Measurements from ENCODE around the gene TDP1.

TDP1 gene

DNA sequence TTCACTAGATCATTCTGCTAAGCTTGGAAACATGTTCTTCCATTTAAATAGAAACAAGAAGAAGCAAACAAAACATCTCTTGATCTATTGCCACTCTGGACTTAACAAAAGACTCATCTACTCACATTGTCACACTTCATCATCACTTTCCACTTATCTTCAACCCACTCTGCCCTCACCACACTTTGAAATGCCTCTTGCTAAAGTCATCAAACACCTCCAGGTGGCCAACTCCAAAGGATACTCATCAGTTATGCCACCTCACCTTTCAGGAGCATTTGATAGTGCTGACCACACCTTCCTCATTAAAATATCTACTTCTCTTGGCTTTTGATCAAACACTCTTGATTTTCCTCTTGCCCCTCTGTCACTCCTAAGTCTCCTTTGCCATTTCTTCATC lies 8.4 kb upstream of the TDP1 start:
- DNase-seq: no peak

DNA sequence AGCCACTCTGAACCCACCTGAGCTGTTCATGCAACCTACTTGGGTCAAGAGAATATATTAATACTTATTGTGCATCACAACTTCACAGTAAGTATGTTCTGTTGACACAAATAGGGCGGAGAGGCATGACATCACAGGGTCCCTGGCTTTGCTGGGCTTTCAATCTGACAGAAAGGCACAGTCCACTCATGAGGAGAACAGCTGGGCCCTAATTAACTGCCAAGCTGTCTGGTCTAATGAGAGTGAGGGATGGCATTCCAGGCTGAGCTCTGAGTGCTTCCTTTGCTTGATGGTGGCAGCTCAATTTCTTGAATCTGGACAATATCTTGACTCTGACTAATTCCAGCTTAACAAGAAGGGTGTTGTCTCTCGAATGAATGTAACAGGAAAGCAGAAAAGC lies 3.2 kb upstream of the TDP1 start:
- peak; percentile 43 for DNase-seq

DNA sequence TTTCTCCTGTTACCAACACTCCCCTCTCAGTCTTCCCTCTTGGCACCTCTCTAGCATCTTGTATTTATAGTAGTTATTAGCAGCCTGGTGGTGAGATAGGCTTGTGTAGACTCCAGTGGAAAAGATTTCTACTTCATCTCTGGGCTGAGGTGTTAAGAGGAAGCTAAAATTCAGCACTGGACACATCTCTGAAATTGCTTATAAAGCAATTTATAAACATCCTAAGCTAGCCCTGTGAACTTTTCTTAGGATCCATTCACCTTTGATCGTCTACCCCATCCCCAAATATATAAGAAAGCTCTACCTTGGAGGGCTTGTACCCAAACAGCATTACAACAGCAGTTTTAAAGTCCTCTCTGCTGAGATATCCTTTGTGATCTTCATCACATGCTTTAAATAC lies 2.1 kb upstream of the TDP1 start:
- no peak for DNase-seq

DNA sequence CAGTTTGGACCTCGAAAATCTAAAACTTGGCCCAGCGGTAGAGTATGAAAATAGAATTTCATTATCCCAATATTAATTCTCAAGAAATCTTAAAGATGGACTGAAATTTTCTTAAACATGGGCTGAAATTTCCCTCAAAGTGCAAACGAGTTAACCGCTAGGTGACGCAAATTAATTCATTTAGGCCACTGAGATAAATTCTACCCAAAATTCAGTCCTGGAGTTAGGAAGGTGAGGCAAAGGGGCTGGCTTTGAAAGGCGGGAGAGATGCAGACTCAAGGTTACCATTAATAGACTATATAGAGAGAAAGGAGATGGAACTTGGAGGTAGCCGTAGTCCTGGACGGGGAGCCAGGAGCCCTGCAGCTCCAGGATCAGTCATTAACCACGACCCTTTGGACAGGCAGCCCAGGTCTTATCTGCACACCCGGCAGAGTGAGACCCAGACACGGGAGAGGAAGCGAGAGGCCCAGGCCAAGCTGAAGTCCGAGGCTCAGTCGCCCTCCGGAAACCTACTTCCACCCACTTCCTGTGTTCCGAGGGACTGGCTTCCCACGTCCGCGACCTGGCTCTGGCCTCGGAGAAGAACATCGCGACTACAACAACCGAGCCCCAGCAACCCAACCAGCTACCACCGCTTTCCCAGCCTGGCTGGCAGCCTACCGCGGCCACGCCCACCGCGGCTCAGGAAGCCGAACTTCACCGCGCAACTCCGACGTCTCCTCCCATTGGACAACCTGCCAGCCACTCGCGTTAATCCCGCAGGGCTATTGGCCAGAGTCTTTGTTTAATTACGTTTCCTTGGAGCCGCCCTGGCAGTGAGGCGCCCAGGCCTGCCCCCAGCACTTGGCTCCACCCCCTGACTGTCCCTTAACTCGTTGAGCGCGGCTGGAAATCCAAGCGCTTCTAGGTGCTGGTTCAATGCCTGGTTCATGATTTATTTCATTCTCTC lies 1.4 kb upstream of the TDP1 start, which contains the start of gene EFCAB11:
EFCAB11 (minus strand) TSS at position 661 of the 952 bp plus-strand sequence; CDS start at position 591, 70 bp downstream.
- DNase-seq: peak; percentile 97

DNA sequence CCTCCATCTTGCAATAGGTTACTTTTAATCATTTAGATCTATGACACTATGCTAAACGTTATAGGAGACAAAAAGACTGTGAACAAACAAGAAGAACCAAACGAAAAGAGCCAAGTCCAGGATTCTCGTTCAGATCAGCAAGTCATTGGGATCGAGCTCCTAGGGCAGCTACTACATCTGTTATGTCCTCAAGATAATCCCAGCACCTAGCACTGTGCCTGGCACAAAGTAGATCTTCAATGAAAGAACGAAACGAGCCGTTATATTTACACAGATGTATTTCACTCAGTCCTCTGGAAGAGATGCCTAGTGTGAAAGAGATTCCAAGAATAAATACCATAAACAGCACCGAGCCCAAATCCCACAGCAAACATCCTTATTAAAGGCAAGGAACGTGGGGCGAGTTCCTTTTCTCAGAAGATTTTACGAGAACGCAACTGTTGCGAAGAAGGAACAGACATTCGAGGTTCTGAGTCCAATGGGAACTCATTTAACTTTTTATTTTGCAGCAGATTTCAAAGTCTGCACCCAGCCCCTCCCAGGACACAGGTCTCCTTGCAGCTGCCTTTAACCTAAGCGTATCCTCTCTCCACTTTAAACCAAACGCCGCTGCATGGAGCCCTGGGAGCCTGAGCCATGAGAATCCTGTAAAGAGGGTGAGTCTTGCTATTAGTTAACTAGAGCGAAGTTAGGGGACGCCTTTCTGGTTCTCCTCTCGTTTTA lies 544 bp upstream of the TDP1 start:
- DNase-seq: no peak

DNA sequence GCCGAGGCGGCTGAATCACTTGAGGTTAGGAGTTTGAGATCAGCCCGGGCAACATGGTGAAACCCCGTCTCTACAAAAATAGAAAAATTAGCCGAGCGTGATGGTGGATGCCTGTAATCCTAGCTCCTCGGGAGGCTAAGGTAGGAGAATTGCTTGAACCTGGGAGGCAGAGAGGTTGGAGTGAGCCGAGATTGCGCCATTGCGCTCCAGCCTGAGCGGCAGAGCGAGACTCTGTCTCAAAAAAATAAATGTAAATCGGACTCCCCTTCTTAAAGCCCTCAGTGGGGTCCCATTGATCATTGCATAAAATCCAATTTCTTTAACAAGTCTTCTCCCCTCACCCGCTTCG lies 908 bp downstream of the TDP1 start:
- DNase-seq: no peak

DNA sequence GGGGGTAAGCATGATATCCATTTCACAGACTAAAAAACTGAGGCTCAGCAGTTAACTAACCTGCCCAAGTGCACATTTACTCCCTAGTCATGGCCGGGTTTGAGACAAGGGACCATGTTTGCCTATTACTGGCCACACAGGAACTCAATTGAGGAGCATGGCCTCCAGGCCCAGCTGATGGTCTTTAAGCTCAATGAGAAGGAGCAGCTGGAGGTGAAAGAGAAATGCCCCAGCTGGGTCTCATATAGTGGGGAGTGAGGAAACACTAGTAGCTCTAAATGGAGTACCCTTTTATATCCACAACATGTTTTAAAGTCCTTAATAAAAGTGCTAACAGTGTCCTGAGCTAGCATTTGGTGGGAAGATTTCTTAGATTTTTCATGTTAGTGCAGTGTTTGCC lies 1.6 kb downstream of the TDP1 start:
- DNase-seq: no peak

DNA sequence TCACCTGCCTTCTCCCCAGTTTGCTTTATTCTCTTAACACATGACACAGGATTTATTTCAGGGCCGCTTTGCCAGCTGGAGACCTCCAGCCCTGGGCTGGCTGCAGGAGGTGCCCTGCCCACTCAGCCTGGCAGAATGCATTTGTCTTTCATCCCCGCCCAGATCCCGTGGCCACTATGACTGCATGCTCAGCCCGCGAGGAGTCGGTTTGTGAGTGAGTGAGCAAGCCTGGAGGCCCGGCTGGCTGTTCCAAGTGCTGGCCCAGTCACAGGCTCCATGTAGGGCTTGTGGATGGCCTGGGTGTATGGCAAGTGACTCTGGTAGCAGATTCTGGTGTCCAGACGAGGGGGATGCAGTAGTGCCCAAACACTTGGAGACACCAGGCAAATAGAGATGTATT lies 2.1 kb downstream of the TDP1 start:
- DNase-seq: no peak

DNA sequence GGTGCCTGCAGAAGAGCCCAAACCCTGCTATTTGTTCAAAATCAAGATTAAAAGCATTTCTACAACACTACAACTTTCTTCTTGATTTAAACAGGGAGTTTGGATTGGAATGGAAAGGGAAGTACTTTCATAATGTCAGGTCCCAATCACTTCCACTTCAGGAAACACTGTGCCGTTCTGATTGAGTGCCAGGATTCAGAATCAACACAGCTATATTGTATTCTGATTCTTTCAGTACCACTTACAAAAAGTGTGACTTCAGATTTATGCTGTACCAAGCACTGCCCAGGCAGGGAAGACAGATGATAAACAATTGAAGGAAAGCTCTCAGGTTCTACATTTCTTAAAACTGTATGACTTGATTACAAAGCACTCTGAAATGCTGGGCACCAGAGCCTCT lies 3.2 kb downstream of the TDP1 start:
- DNase-seq: no peak

DNA sequence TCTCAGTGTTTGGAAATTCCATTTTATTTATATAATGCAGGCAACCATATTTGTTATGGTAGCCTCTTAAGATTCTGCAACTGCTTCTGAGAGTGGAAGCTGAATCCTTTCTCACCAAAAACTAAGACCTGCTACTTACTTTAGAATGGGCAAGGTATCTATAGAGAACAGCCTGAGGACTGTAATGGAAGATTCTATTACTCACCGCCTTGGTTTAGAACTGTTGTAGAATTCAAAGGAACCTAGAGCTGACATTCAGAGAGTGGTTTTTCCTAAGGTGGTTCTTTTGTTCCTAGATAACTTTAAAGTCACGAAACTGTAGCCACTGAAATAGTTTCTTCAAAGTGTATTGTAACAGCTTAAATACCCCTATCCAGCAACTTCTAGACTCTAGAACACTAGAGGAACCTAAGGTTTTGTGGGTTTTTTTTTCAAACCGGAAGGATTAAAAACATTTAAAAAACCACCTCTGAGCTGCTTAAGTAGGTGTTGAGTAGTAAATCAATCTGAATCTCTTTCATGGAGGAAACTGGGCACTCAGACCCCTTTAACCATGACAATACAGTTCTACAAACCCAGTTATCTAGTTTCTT lies 4.2 kb downstream of the TDP1 start:
- no peak for DNase-seq

DNA sequence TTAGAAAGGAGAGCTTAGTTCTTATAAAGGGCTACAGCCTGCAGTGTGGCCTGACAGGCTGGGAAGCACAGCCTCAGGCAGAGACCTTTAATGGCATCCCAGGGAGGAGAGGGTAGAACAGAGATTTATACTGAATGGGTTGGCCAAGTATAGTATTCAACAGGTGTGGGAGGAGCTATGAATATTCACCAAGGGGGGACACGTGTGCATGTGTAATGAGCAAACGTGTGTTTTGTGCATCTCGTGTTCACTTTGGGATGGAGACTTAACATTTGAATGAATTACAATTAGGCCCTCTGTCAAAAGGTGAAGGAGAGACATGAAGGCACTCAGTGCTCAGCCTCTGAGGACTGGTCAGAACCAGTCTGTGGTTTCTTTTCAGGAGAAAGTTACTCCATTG lies 5.2 kb downstream of the TDP1 start:
- DNase-seq: no peak

DNA sequence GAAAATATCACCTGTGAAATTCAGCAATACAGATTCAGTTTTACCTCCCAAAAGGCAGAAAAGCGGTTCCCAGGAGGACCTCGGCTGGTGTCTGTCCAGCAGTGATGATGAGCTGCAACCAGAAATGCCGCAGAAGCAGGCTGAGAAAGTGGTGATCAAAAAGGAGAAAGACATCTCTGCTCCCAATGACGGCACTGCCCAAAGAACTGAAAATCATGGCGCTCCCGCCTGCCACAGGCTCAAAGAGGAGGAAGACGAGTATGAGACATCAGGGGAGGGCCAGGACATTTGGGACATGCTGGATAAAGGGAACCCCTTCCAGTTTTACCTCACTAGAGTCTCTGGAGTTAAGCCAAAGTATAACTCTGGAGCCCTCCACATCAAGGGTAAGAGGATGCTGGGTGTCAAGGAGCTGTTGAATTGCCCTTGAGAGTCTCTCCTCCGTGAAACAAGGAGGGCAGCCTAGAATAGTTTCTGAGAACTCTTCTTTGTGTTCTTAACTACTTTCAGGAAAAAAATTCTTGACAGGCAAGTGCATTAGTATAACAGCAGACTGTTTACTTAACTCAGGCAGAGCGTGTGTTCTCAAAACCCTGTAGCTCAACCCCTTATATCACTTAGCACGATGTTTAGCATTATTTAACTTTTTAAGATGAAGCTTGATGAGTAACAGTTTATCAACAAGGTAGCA lies 7.7 kb downstream of the TDP1 start:
- no peak for DNase-seq

DNA sequence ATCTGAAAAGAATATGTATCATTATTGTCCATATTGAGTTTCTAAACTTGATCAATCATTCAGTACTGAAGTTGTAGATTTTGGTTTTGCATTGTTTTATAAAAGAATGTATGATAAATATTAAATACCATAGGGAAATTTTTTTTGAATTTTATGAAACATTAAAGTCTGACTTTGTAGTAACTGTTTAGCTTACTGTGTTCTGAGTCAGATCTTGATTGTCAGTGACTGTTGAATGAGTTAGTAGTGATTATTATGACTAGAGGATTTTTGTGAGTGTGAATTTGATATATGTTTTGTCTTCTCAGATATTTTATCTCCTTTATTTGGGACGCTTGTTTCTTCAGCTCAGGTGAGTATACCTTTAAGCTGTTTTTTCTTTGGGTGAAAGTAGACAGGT lies 10.1 kb downstream of the TDP1 start:
- DNase-seq: no peak

DNA sequence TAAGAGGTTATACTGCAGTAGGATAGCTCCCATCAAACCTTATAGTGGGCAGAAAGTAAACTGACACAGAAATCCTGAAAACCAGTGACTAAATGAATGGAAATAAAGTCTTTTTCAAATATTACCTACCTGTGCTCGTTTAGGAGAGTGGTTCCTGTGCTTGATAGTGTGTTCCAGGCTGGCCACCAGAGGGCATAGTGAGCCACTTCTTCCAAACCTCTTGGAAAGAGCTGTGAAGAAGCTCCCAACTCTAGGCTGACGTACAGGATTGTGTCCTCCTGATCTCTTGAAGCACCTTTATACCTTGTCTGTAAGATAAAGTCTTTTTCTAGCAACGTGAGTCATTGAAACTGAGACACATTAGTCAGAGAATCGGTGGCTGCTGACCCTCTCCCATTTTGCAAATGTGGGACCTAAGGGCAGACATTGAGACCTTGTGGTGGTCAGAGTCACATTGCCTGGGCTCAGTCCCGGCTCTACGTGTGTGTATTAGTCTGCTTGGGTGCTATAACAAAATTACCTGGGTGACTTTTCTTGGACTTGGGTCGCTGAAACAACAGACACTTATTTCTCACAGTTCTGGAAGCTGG lies 17.6 kb downstream of the TDP1 start:
- peak; percentile 55 for DNase-seq

DNA sequence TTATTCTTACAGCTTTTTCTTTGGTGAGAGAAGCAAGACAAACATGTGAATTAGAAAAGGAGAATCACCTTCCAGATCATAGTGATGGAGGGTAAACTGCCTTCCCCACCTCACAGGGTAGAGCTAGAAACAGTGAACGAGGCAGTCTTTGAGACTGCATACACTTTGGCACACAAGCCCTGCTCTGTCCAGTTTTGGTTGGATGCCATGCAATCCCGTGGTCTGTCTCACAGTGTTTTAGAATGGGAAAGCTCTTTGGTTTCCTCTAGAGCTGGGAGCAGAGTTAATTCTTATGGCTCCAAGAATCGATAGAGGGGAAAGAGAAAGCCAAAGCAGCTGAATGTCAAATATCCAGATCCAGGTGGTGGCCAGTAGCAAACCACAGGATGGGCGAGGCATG lies 21.9 kb downstream of the TDP1 start:
- DNase-seq: no peak

DNA sequence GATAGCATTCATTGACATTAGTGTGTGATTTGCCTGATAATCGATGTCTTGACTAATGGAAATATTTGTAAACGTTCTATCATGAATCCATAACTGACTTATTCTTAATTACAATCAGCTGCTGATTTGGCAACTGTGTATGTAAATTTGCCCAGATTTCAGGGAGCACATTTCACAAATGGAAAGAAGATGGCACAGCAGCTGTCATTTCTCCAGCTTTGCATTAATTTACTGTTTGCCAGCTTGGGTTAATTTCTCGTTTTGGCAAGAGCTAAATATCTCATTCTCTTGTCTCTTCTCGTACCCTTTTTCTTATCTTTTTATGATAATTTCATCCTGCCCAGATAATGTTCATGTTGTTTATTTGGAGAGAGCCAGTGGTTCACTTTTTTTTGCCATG lies 22.9 kb downstream of the TDP1 start:
- DNase-seq: no peak

DNA sequence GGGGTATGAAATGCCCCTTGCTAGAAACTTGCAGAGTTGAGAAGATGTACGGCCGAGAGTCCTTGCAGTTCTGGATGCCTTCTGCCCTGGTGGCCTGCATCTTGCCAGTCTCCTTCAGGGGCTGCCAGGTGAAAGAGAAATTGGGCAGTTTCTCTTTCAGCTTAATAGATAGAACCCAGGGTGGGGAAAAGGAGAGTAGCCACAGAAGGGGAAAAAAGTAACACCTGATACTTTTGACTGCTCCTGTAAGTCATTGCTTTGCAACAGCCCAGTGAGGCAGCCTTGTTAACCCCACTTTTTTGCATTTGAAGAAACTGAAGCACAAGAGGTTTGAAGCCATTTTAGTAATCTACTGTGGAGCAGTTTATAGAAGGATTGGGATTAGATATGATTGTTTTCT lies 27.6 kb downstream of the TDP1 start:
- DNase-seq: no peak

DNA sequence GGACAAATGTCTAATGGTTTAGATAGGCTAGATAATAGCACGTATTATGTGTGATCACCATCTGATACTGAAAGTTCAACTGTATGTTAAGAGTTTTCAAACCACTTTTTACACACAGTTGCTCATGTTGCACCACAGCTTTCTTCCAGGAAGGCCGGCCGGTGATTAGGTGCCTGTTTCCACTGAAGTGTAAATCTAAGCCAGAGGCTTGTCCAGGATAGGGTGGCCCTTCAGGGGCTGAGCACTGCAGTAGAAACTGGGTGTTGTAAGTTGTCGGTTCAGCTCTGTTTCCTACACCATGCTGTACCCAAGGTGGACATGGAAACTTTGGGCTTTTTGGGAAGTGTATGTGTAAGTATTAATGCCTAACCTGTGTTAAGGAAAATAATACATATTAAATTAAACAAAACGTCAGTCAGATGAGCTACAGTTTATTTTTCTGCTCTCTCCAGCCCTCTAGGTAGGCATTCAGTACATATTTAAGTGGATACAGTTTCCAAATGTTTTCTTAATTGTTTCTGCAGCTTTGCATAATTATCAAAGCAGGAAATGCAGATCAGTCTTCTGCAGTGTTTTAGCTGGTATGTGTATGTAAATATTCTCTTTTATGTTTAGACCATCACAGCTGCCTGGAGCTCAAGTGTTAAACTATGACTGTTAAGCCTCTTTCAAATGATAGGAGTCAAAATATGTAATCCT lies 30.9 kb downstream of the TDP1 start:
- no peak for DNase-seq

DNA sequence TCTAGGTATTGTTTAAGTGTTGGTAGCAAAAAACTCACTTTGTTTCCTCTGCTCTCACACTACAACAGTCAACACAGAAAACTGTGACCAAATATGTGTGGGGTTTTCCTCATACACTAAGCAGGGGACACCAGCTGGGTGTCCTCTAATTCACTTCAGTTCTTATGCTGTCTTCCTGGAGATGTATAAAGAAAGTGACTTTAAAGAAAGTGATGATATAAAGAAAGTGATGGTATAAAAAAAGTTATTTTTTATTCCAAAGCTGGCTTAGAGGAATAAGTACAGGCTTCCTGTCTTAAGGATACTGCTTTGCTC lies 31.4 kb downstream of the TDP1 start:
- DNase-seq: no peak

DNA sequence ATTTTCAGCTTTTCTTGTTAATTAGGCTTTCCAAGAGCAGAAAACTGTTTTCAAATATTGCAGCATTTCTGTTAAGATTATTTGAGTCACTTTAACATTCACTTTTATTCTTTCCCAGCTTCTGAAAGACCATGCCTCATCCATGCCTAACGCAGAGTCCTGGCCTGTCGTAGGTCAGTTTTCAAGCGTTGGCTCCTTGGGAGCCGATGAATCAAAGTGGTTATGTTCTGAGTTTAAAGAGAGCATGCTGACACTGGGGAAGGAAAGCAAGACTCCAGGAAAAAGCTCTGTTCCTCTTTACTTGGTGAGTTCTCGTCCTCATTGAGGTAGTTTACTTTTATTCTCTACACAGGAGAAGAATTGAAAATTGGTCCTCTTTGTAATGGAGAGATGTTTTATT lies 33.1 kb downstream of the TDP1 start:
- DNase-seq: no peak

DNA sequence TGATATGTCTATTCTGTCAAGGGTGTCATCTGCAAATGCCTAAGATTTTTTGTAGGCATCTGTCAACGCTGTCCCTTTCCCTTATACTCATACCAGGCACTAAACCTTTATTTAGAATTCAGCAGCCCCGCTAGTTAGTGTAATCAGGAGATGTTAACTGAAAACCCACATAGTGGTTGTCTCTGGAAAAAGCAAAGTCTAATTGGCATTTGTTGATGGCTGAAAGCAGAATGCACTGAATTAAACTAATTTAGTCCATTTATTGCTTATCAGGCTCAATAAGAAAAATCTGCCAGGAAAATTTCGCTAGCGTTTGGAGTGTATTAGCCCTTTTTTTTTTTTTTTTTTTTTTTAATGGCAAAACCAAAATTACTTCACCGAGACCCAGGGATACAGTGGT lies 34.5 kb downstream of the TDP1 start:
- no peak for DNase-seq

DNA sequence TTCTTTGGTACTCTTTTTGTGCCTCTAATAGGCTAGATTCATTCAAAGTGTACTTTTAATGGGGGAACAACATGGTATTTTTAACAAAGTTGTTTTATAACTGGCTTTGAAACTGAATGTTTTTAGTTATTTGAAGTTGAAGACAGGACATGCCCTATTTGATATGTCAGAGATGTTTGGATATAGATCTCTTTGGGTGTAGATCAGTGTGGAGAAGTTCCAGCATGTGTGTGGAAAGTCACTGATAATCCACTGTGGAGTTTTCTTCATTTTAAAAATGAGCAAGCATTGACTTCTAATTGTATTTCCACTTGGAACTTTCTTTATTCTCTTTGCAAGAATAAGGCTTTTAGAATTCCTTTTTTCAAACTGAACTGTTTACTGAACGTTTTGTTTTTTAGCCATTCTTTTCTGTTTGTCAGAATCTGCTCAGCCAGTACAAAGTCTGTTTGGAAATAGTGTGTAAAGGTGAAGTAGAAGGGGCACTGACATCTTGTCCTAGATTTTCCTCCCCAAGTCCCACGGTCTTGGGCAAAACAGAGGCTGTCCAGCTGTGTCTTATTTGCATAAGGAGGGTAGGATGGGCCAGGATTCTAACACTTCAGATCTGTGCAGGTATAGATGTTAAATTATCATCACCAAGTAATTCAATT lies 35.0 kb downstream of the TDP1 start:
- DNase-seq: no peak
